Duodenal mucosa (tissue), 2 donors: ENCODE results near the gene NSG2.

ENCODE experiments used
- H3K27ac ChIP-seq: one replicate; pipeline ENCODE4 v1.7.0; 2013; ENCODE audit warnings: low read depth, low read length
- H3K27me3 ChIP-seq, 2 donors: one replicate each; pipeline ENCODE4 v1.7.0; 2013; ENCODE audit warnings: low read length in 2 of 2, control low read depth in 1 of 2; ENCODE audit not compliant: insufficient read depth in 2 of 2, control insufficient read depth in 1 of 2
- H3K36me3 ChIP-seq, 2 donors: one replicate each; pipeline ENCODE4 v1.7.0; 2013; ENCODE audit warnings: low read length in 2 of 2, control low read depth in 1 of 2; ENCODE audit not compliant: insufficient read depth in 2 of 2, control insufficient read depth in 1 of 2
- H3K4me1 ChIP-seq, 2 donors: one replicate each; pipeline ENCODE4 v1.7.0; 2013; ENCODE audit warnings: low read length in 2 of 2, control low read depth in 1 of 2; ENCODE audit not compliant: insufficient read depth in 2 of 2, control insufficient read depth in 1 of 2
- H3K4me3 ChIP-seq, 2 donors: one replicate each; pipeline ENCODE4 v1.7.0; 2013; ENCODE audit warnings: low read length in 2 of 2, low read depth in 1 of 2
- H3K9ac ChIP-seq, 2 donors: one replicate each; pipeline ENCODE4 v1.7.0; 2013; ENCODE audit warnings: low read length in 2 of 2, low read depth in 1 of 2
- H3K9me3 ChIP-seq, 2 donors: one replicate each; pipeline ENCODE4 v1.7.0; 2013; ENCODE audit warnings: low read length in 2 of 2, control low read depth in 1 of 2; ENCODE audit not compliant: control insufficient read depth in 1 of 2

Gene NSG2

DNA sequence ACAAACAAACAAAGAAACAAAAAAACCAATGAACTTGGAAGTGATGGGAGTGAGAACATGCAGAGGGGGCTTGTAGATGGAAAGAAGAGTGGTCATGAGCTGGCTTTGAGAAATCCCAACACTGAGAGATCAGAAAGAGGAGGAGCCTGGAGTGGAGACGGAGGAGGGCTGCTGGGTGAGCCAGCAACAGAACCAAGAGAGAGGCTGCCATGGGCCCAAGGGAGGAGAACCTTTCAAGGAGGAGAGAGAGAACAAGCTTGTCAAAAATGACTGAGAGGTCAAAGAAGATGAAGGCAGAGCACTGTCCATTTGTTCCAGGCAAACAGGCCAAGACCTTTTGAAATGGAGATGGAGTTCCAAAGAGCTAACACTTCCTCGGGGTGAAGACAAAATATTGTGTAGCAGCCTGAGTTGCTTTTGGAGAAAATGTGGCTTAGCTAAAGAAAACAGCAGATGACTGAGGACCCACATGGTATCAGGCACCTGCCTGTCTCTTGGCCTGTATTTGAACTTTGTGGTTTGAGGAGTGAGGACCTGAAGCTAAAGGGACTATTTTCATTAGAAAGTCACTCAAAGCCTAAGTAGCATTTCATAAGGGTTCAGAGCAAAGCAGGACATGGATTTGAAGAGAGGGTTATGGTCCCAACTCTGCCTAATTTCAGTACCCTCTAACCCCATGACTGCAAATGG lies 13.1 kb downstream of the NSG2 start:
- no peaks in the 10 kb centered on the region for H3K4me1 ChIP-seq
- H3K27me3 ChIP-seq, result no peaks in the 10 kb centered on the region
- H3K4me3 ChIP-seq, result no peak overlapping the region
- no peak overlapping the region for H3K27ac ChIP-seq
- H3K36me3 ChIP-seq, result no peaks in the 10 kb centered on the region
- H3K9ac ChIP-seq, result no peak overlapping the region
- H3K9me3 ChIP-seq, result no peaks in the 10 kb centered on the region

- no peak overlapping the region for H3K27ac ChIP-seq
- H3K9me3 ChIP-seq, result no peaks in the 10 kb centered on the region
- H3K27me3 ChIP-seq, result no peaks in the 10 kb centered on the region
- no peak overlapping the region for H3K4me3 ChIP-seq
- H3K36me3 ChIP-seq, result no peaks in the 10 kb centered on the region
- H3K4me1 ChIP-seq, result no peaks in the 10 kb centered on the region
- no peak overlapping the region for H3K9ac ChIP-seq
These were observed 13.7 kb downstream of the NSG2 start for GRCh38 chr5:174059247-174059646.

DNA sequence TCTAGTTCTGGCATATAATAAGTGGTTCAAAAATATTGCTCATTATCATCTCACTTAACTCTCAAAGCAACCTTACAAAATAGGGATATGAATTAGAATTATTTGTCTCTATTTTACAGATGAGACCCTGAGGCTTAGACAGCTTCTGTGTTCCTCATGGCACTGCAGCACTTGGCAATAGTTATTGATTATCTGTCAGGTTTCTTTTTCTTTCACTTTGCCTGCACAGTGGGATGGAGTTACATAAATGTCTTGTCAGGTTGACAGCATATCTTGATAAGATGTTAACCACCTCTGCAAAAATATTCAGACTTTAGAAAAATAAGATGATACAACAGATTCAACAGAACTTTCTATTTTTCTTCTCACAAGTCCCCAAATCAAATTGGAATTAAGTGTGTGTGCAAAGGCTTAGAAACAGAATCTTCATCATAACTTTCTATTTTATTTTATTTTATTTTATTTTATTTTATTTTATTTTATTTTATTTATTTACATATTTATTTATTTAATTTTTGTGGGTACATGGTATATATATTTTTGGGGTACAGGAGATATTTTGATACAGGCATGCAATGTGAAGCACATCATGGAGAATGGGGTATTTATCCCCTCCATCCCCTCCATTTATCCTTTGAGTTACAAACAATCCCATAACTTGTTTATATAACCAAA lies 17.7 kb downstream of the NSG2 start:
- no peak overlapping the region for H3K4me3 ChIP-seq
- no peaks in the 10 kb centered on the region for H3K4me1 ChIP-seq
- no peaks in the 10 kb centered on the region for H3K9me3 ChIP-seq
- no peak overlapping the region for H3K27ac ChIP-seq
- no peak overlapping the region for H3K9ac ChIP-seq
- no peaks in the 10 kb centered on the region for H3K27me3 ChIP-seq
- H3K36me3 ChIP-seq, result no peaks in the 10 kb centered on the region

GRCh38 chr5:174064171-174064570 lies 18.7 kb downstream of the NSG2 start:
- no peaks in the 10 kb centered on the region for H3K9me3 ChIP-seq
- no peaks in the 10 kb centered on the region for H3K36me3 ChIP-seq
- H3K27ac ChIP-seq, result no peak overlapping the region
- no peaks in the 10 kb centered on the region for H3K27me3 ChIP-seq
- no peaks in the 10 kb centered on the region for H3K4me1 ChIP-seq
- H3K9ac ChIP-seq, result no peak overlapping the region
- no peak overlapping the region for H3K4me3 ChIP-seq

DNA sequence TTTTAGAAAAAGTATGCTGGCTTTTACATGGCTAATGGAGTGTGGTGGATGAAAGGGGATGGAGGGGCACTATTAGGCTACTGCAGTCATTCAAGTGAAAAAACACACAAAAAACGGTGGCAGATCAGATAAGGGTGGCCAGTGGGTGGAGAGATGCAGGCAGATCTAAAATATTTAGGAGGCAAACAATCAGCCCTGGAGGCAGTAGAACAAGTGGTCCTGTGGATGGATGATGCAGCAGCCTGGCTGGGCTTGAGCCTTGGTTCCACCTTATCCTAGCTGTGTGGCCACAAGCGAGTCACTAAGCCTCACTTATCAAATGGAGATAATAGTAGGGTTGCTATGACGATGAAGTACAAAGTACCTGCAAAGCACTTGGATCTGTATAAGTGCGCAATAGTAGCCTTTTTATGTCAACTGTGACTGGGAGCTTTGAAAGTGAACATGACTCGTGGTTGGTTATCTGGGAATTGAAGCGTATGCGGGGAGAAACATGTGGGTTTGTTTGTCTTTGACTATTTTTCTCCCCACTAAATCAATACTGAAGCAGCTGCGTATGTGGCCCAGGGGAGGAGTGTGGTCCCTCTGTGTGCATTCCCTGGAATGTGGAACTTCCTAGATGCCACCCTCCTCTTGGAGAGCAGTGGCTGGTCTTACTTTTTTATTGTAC lies 20.2 kb downstream of the NSG2 start:
- Histone ChIP-seq H3K27me3 (no peaks in the 10 kb centered on the region), H3K4me1 (no peaks in the 10 kb centered on the region), H3K27ac (no peak overlapping the region), H3K4me3 (no peak overlapping the region), H3K9ac (no peak overlapping the region), H3K9me3 (no peaks in the 10 kb centered on the region), H3K36me3 (no peaks in the 10 kb centered on the region)

DNA sequence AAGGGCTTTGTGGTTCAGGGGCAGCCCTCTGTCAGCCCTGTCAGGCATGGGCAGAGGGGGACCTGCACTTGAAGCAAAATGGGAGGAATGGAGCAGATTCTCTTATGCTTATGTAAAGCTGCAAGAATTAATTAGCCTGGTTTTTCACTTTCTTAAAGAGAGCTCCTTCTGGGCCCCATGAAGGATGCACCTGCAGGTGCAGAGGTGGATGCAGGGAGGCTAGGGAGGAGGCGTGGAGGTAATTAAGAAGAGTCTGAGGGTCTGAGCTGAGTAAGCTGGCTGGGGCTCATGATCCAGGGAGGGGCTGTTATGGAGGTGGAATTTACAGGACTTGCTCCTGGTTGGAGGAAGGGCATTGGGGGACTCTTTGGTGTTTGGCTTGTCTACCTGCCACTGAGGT lies 22.0 kb downstream of the NSG2 start:
- Histone ChIP-seq H3K4me3 (no peak overlapping the region), H3K9me3 (no peaks in the 10 kb centered on the region), H3K9ac (no peak overlapping the region), H3K27ac (no peak overlapping the region), H3K36me3 (no peaks in the 10 kb centered on the region), H3K4me1 (no peaks in the 10 kb centered on the region), H3K27me3 (no peaks in the 10 kb centered on the region)

- H3K36me3 ChIP-seq, result no peaks in the 10 kb centered on the region
- no peaks in the 10 kb centered on the region for H3K27me3 ChIP-seq
- H3K4me3 ChIP-seq, result no peak overlapping the region
- no peaks in the 10 kb centered on the region for H3K9me3 ChIP-seq
- no peaks in the 10 kb centered on the region for H3K4me1 ChIP-seq
- H3K27ac ChIP-seq, result no peak overlapping the region
- H3K9ac ChIP-seq, result no peak overlapping the region
These were observed 26.0 kb downstream of the NSG2 start for GRCh38 chr5:174071484-174071883.

DNA sequence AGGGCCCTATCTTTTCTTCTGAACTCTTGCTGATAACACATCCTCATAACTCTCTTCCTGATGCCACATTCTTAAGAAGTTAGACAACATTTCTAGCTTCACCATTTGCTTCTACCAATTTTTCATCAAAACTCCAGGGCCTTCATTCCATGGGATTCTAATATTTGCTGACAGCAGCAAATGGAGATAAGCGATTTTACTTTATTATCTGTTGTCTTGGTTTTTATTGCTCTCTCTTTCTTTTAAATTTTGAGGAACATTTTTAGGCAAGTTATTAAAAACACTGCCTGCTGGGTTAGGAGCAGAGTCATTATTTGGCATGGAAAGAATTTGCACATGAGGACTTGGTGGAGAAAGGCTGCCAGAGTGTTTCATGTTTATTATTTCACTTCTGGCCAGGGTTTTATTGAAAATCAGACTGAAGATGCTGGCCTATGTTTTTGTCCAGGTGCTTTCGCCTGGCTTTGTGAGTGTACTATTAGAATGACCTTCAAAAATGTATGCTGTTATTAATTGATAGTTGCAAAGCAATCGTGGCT lies 27.7 kb downstream of the NSG2 start:
- Histone ChIP-seq H3K4me1 (no peaks in the 10 kb centered on the region), H3K27me3 (no peaks in the 10 kb centered on the region), H3K9ac (no peak overlapping the region), H3K9me3 (no peaks in the 10 kb centered on the region), H3K4me3 (no peak overlapping the region), H3K27ac (no peak overlapping the region), H3K36me3 (no peaks in the 10 kb centered on the region)

DNA sequence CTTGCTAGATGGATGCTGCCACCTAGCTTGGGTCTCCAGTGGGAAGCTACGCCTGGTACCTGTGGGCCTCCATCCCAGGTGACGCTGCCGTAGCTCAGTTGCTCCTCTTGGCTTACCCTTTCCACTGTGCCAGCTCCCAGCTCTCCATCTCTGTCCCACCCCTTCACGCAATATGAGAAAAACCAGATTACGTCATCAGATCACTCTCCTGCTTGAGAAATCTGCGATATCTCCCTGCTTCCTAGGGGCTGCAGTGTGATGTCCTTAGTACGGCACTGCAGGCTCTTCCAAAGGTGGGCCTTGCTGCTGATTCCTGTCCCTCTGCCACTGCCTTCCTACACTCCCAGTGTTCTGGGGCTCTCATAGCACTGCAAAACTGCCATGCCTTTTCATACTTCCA lies 28.9 kb downstream of the NSG2 start:
- H3K36me3 ChIP-seq, result no peaks in the 10 kb centered on the region
- H3K4me3 ChIP-seq, result no peak overlapping the region
- H3K9ac ChIP-seq, result no peak overlapping the region
- H3K27ac ChIP-seq, result no peak overlapping the region
- H3K9me3 ChIP-seq, result no peaks in the 10 kb centered on the region
- H3K4me1 ChIP-seq, result no peaks in the 10 kb centered on the region
- H3K27me3 ChIP-seq, result no peaks in the 10 kb centered on the region

- no peaks in the 10 kb centered on the region for H3K36me3 ChIP-seq
- no peak overlapping the region for H3K4me3 ChIP-seq
- H3K9me3 ChIP-seq, result no peaks in the 10 kb centered on the region
- H3K4me1 ChIP-seq, result no peaks in the 10 kb centered on the region
- H3K27me3 ChIP-seq, result no peaks in the 10 kb centered on the region
- no peak overlapping the region for H3K27ac ChIP-seq
- H3K9ac ChIP-seq, result no peak overlapping the region
These were observed 32.9 kb downstream of the NSG2 start for GRCh38 chr5:174078416-174078815.
